T-helper 1 cell treated with Interleukin-12 subunit alpha and Interleukin-12 subunit beta and Interleukin-4 antibody, amounts not matched to agents 30 ng/mL and 1 ng/mL, for 36 hours (primary cell): Measurements from ENCODE around the gene PGPEP1. TPM values are rescaled to one million over a fixed set of nuclear protein-coding genes. Genes with fewer than 3 reads are reported as not detected.
"Not testable (repeated sequence)": the region's sequence is repeated elsewhere in the genome, so short reads cannot be mapped to it uniquely, and the experiment has no call there.

Experiments used
- intact Hi-C: fragments of 100-400 bp; cut with micrococcal nuclease; formaldehyde crosslinking; loops from one replicate; pipeline ENCODE4 v1.15.1; 2024
- total RNA-seq: library from RNA; stranded (reverse); gene quantifications from 2 replicates; pipeline ENCODE4 v1.2.3, GENCODE V29; 2022

Gene PGPEP1
- total RNA-seq, 1 donor from 2014 or later: 29.2 TPM

DNA sequence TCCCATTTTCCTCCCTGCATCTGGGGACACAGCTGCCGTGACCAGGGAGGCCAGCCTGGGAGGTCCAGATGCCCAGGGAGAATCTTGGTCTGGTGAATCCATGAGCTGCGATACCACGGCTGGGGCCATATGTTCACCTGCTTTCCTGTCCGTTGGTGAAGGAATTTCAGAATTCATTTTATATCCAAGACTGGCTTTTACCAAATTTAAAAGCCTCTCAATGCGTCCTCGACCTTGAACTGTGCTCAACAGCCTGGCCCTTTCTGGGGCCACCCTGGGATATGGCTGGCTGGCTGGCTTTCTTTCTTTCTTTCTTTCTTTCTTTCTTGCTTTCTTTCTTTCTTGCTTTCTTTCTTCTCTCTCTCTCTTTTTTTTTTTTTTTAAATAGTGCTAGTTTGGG, 23.4 kb downstream of the PGPEP1 start:
- intact Hi-C loops: no loop called here

DNA sequence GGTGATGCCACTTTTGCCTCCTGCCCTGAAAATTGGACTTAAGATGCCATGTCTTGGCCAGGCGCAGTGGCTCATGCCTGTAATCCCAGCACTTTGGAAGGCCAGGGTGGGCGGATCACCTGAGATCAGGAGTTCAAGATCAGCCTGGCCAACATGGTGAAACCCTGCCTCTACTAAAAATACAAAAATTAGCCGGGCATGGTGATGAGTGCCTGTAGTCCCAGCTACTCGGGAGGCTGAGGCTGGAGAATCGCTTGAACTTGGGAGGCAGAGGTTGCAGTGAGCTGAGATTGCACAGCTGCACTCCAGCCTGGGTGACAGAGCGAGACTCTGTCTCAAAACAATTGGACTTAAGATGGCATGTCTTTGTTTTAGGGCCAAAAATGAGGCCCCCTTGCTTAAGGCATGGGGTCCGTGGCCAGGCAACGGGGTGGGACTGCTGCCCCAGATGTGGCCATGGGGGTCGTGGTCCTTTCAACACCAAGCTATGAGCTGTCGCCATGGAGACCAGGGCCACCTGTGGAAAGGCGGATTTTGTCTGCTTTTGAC, 24.0 kb downstream of the PGPEP1 start:
- intact Hi-C loops: not testable (repeated sequence)

DNA sequence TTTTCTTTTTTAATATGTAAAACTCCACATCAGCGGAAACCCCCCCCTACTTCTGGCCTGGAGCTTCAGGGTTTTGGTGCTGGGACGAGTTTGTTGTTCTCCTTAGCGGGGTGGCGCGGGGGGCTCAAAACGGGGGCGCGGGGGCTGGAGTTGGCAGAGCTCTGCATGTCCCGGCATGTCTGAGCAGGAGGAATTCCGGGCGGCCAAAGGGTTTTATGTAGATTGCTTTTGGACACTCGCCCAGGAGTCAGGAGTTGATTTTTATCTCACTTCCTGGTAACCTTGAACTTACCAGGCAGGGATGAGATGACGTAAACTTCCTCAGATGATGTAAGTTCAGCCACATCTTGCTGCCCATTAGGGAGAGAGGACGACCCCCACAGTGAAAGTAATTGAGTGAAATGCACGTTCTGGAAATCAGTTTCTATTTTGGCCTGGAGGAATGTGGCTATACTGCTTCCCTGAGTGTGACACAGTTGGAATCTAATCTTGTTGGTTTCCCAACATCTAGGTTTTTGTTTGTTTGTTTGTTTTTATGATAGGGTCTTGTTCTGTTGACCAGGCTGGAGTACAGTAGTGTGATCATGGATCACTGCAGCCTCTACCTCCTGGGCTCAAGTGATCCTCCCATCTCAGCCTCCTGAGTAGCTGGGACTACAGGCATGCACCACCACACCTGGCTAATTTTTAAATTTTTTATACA, 24.6 kb downstream of the PGPEP1 start:
- intact Hi-C loops: no loop called here

DNA sequence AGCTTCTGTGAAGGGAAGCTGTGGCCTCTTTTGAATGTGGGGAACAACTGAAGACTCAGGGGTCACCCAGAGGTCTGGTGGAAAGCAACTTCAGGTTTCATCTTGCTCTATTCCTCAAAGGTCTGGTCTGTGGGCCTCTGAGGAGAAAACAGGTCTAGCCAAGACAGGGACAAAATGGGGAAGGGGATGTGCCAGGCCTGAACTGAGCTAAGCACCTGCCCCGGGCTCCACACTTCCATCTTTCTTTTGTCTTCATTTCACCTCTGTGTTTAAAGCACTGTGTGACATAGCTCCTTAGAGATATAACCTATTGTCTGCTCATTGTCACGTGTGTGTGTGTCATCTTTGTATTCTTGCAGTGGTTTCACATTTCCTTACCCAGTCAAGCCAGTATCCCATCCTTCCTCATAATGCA, 25.6 kb downstream of the PGPEP1 start:
- intact Hi-C loops: no loop called here

DNA sequence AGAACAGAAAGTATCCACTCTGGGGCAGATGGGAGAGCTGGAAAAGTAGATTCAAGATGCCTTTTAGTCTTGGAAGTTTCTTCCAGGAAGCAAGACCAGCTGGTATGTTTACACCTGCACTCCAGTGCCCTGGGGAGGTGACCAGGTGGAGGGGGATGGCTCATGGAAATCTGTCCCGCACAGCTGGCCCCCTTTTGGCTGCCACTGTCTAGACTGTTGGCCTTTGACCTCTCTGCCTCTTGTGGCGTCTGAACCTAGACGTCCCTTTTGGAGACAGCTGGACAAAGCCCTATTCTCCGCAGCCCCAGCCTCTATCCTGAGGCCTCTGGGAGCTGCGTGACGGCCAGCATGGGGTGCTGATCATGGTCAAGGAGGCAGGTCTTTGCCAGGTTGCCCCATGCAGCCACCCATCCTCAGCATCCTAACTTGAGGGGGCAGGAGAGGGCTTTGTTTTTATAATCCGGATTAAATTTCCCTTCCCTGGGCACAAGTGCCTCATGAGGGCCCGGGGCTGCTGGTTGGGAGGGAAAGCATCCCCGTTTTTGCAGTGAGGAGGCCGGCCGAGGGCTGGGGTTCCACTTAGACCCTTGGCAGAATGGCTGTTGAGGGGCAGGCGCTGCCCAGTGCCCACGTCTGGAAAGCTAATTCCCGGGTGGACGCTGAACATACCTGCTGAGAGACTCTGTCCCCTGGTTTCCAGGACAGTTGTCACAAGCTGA, 28.3 kb downstream of the PGPEP1 start:
- intact Hi-C loops: no loop called here

DNA sequence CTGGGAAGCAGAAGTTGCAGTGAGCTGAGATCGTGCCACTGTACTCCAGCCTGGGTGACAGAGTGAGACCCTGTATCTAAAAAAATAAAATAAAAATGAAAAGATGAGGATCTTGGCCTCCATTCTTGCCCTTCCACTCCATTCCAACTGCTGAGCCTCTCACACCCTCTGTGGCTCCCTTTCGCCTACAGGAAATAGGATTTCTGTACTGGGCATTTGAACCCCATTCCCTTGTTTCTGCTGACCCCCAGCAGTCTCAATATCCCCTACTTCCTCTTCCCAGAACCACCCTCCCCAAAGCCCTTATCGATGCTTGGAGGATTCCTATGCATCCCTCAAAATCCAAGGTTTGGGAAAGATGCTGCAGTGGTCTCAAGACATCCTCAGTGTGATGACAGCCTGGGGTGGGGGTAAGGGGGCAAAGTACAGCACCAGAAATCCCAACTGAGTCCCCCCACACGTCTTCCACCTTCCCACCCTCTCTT, 33.1 kb downstream of the PGPEP1 start:
- intact Hi-C loops: no loop called here

DNA sequence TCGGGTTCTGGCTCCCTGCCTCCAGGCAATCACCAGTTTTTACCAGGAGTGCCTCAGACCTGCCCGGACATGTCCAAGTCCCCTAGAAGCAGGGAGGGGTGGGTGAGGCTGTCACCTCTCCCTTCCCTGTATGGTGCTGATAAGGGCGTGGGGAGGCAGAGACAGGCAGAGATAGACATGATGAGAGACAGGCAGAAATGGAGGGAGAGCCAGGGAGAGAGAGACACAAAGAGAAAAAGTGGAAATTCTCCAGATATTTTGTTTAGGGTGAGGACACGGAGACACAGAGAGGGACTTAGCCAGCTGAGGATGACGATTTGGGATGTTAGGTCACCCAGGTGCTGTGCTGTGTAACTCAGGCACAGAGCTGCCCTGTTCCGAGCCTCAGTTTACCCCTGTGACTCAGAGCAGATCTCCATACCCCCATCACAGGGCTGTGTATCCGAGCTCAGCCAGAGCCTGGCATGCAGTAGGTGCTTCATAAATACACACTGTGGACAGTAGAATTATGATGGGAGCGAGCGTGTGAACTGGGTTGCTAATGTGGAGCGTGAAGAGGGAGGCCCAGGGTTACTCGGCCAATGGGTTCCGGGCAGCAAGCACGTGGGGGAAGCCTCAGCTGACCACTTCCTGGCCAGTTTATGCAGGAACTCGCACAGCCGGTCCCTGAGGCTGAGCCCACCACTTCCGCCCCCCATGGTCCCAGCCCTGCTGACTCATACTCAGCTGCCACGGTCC, 33.7 kb downstream of the PGPEP1 start:
- intact Hi-C loops: no loop called here

DNA sequence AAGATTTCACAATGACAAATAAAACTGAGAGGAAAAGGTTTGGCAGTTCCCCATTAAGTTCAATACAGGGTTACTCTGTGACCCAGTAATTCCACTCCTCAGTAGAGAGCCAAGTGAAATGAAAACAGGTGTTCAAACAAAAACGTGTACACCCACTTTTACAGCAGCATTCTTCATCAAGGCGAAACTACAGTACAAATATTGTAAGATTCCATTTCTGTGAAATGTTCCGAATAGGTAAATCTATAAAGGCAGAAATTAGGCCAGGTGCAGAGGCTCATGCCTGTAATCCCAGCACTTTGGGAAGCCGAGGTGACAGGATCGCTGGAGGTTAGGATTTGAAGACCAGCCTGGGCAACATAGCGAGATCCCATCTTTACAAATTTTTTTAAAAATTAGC, 36.6 kb downstream of the PGPEP1 start:
- intact Hi-C loops: no loop called here

DNA sequence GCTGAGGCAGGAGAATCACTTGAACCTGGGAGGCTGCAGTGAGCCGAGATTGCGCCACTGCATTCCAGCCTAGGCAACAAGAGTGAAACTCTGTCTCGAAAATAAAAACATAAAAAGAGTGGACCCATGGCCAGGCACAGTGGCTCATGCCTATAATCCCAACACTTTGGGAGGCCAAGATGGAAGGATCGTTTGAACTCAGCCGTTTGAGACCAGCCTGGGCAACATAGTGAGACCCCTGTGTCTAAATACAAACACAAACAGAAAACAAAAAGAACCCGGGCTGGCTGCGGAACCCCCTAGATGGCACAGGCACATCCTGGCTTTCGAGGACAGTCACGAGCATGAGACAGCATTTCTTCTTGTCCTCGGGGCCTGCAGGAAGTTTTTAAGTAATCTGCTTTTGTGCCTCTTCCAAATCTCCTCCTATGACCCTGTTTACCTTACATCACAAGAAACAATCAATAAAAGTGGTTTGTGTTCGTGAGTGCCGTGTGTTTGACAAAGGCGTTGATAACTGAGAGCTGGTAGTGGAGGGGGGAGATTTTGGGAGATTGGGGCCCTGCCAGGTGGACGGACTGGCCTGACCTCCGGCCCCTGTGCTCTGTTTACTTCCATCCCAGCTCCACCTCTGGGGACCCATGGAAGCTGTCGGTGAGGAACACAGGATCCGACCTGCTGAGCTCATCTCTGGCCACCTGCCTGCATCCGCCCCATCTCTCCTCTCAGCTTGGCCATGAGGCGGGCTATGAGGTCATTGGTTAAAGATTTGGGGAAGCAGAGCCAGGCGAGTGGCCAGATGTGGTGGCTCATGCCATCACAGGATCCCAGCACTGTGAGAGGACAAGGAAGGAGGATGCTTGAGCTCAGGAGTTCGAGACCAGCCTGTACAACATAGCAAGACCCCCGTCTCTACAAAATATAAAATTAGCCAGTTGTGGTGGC, 39.7 kb downstream of the PGPEP1 start:
- intact Hi-C loops: no loop called here

DNA sequence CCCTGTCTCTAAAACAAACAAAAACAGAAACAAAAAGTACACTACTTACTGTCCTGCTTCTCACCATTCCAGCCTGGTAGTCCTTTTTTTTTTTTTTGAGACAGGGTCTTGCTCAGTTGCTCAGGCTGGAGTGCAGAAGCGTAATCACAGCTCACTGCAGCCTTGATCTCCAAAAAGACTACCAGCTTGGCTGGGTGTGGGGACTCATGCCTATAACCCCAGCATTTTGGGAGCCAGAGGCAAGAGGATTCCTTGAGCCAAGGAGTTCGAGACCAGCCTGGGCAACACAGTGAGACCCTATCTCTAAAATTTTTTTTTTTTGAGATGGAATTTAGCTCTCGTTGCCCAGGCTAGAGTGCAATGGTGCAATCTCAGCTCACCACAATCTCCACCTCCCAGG, 40.4 kb downstream of the PGPEP1 start:
- intact Hi-C loops: no loop called here

DNA sequence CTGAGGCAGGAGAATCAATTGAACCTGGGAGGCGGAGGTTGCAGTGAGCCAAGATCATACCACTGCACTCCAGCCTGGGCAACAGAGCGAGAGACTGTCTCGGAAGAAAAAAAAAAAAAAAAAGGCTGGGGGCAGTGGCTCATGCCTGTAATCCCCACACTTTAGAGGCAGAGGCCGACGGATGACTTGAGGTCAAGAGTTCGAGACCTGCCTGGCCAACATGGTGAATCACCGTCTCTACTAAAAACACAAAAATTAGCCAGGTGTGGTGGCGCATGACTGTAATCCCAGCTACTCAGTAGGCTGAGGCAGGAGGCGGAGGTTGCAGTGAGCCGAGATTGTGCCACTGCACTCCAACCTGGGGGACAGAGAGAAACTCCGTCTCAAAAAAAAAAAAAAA, 43.2 kb downstream of the PGPEP1 start:
- intact Hi-C loops: not testable (repeated sequence)

DNA sequence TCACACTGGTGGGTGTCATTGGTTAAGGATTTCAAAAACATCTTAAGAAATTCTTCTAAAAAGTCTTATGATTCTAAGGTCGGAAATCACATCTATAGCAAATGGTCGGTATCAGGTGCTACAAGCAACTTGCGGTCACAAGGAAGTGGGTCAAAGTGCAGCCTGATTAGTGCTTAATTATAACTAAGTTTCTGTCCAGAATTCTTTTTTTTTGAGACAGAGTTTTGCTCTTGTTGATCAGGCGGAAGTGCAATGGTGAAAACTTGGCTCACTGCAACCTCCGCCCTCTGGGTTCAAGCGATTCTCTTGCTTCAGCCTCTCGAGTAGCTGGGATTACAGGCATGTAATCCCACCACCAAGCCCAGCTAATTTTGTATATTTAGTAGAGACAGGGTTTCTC, 44.4 kb downstream of the PGPEP1 start:
- intact Hi-C loops: loop anchor here (5.0 kb wide), 2 partner anchors 43 to 192 kb away; partner anchors contain the start of gene MPV17L2

DNA sequence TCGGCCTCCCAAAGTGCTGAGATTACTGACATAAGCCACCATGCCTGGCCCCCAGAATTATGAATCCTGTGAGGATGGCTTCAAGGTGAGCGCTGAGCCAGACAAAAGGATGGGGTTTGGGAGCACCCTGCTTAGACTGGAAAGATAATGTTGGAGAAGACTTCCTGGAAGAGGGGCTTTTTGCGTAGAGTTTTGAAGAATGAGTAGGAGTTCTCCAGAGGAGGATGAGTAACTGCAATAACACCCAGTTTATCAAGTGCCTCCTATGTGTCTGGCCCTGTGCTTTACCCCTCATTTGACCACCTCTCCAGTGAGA, 44.9 kb downstream of the PGPEP1 start:
- intact Hi-C loops: loop anchor here (5.0 kb wide), 2 partner anchors 42 to 193 kb away; partner anchors contain the start of gene MPV17L2

DNA sequence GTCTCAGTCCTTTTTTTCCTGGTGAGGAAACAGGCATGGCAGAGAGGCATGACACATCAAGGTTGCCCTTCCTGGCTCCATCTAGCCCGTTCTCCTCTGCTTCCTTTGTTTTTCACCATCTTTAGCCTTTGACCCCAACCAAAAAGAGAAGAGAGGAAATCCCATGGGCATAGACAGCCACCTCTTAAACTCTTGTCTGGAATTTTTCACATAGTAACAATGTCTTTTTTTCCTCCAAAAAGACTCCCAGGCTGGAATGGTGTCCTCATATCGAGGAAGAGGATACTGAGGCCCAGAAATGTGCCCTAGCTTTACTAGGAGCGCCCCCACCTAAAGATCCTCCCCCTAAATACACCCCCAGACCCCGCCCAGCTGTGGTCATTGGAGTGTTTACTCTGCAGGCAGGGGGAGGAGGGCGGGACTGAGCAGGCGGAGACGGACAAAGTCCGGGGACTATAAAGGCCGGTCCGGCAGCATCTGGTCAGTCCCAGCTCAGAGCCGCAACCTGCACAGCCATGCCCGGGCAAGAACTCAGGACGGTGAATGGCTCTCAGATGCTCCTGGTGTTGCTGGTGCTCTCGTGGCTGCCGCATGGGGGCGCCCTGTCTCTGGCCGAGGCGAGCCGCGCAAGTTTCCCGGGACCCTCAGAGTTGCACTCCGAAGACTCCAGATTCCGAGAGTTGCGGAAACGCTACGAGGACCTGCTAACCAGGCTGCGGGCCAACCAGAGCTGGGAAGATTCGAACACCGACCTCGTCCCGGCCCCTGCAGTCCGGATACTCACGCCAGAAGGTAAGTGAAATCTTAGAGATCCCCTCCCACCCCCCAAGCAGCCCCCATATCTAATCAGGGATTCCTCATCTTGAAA, 45.5 kb downstream of the PGPEP1 start, which contains the start of gene GDF15:
Gene GDF15 (plus strand): TSS at position 484 of the 868 bp plus-strand sequence. CDS start 32 bp downstream, at position 516.
- intact Hi-C loops: loop anchor here (5.0 kb wide), 2 partner anchors 41 to 194 kb away; partner anchors contain the start of gene MPV17L2

DNA sequence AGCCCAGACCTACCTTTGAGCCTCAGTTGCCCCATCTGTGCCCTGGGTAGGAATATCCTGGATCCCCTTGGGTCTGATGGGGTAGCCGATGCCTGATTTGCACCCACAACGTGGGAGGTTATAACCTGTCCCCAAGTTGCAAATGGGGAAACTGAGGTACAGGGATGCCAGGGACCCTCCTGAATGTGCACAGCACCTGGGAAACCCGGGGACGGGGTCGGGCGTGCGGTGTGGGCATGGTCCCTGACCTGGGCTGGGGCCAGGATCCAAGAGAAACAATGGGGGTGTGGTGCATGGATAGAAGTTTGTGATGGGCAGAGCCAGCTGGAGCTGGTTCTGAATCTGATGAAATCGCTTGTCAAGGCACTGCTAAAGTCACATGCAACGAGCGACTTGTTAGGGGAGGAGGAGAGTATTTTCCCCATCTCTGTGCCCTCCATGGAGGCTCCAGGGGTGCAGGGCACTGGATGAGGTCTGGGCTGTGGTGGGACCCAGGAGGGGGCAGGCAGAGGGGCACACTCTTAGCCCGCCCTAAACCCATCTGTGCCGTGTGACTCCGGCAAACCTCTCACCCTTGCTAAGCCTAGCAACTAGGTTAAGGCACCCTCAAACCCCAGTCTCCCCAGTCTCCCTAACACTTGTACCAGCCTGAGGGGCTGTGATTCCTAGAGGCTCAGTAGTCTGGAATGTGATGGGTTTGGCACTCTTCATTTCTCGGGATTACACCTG, 46.3 kb downstream of the PGPEP1 start:
- intact Hi-C loops: loop anchor here (5.0 kb wide), 2 partner anchors 41 to 194 kb away; partner anchors contain the start of gene MPV17L2

DNA sequence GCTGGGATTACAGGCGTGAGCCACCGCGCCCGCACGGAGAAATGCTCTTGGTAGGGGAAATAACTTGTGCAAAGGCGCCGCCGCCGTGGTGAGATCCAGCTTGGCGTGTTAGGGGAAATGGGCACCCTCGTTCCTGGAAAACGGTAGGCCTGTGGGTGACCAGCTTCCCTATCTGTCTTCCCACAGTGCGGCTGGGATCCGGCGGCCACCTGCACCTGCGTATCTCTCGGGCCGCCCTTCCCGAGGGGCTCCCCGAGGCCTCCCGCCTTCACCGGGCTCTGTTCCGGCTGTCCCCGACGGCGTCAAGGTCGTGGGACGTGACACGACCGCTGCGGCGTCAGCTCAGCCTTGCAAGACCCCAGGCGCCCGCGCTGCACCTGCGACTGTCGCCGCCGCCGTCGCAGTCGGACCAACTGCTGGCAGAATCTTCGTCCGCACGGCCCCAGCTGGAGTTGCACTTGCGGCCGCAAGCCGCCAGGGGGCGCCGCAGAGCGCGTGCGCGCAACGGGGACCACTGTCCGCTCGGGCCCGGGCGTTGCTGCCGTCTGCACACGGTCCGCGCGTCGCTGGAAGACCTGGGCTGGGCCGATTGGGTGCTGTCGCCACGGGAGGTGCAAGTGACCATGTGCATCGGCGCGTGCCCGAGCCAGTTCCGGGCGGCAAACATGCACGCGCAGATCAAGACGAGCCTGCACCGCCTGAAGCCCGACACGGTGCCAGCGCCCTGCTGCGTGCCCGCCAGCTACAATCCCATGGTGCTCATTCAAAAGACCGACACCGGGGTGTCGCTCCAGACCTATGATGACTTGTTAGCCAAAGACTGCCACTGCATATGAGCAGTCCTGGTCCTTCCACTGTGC, 47.9 kb downstream of the PGPEP1 start:
- intact Hi-C loops: loop anchor here (1.0 to 5.0 kb wide), 3 partner anchors 22 to 196 kb away; partner anchors contain the start of gene MPV17L2

DNA sequence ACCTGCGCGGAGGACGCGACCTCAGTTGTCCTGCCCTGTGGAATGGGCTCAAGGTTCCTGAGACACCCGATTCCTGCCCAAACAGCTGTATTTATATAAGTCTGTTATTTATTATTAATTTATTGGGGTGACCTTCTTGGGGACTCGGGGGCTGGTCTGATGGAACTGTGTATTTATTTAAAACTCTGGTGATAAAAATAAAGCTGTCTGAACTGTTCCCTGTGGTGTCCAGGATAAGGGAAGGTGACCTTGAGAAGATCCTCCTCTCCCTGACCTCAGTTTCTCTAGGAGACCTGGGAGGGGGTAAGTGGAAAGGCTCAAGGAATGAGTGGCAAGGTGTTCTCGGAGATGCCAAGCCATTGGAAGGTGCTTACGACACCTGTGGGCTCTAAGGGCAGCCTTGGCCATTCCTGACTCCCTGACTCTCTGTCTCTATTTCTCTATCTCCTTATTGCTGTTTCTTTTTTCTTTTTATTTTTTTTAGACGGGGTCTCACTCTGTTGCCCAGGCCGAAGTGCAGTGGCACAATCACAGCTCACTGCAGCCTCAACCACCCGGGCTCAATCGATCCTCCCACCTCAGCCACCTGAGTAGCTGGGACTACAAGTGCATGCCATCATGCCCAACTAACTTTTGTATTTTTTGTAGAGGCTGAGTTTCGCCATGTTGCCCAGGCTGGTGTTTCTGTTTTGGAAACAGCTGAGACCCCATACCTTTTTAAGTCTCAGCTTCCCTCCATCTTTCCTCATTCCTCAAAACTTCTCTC, 48.7 kb downstream of the PGPEP1 start:
- intact Hi-C loops: loop anchor here (1.0 to 5.0 kb wide), 3 partner anchors 21 to 197 kb away; partner anchors contain the start of gene MPV17L2
